Osteoblast (primary cell): ENCODE results near the gene UTS2. TPM values are rescaled to one million over a fixed set of nuclear protein-coding genes. Genes with fewer than 3 reads are reported as not detected.

ENCODE experiments used
- DNase-seq: peaks from one replicate; pipeline ENCODE4 v3.0.0; 2011; ENCODE audit warnings: low spot score, mixed read lengths; ENCODE audit not compliant: insufficient read length; ENCODE audit errors: missing footprints
- H2AFZ ChIP-seq: 2 replicates; pipeline ENCODE4 v1.6.0; 2011; ENCODE audit warnings: mild to moderate bottlenecking, low read length
- H3K27ac ChIP-seq: 2 replicates; pipeline ENCODE4 v1.5.1; 2011; ENCODE audit warnings: mild to moderate bottlenecking, low read depth, low read length, moderate library complexity
- H3K27me3 ChIP-seq: 2 replicates; pipeline ENCODE4 v1.6.0; 2012; ENCODE audit warnings: mild to moderate bottlenecking, control low read depth, inconsistent platforms, low read length, moderate library complexity; ENCODE audit not compliant: insufficient read depth
- H3K36me3 ChIP-seq: 2 replicates; pipeline ENCODE4 v1.5.1; 2011; ENCODE audit warnings: mild to moderate bottlenecking, low read length, control low read depth, moderate library complexity; ENCODE audit not compliant: insufficient read depth
- H3K4me1 ChIP-seq: 2 replicates; pipeline ENCODE4 v1.5.1; 2011; ENCODE audit warnings: mild to moderate bottlenecking, low read length, control low read depth, moderate library complexity; ENCODE audit not compliant: insufficient read depth
- H3K4me2 ChIP-seq: 2 replicates; pipeline ENCODE4 v1.6.0; 2011; ENCODE audit warnings: mild to moderate bottlenecking, low read length; ENCODE audit not compliant: insufficient read depth
- H3K4me3 ChIP-seq: fragments of 200-600 bp; sonication (generic); 3 replicates; pipeline ENCODE4 v1.5.1; 2012; ENCODE audit warnings: mild to moderate bottlenecking, low read length, inconsistent platforms; ENCODE audit not compliant: insufficient read depth
- H3K79me2 ChIP-seq: 2 replicates; pipeline ENCODE4 v1.6.0; 2012; ENCODE audit warnings: mild to moderate bottlenecking, low read length, control low read depth, inconsistent platforms; ENCODE audit not compliant: insufficient read depth
- H3K9me3 ChIP-seq: 2 replicates; pipeline ENCODE4 v1.5.1; 2011; ENCODE audit warnings: low read depth, low read length, control low read depth
- H4K20me1 ChIP-seq: 2 replicates; pipeline ENCODE4 v1.6.0; 2012; ENCODE audit warnings: mild to moderate bottlenecking, low read length, control low read depth; ENCODE audit not compliant: insufficient read depth
- total RNA-seq: library from RNA; depleted of rRNA; stranded (reverse); fragments of >200 nt; gene quantifications from 2 replicates; pipeline ENCODE4 v1.2.3, GENCODE V29; 2012
- TF ChIP-seq, protein P1 (sequence below): IDR thresholded peaks from 2 replicates; pipeline ENCODE4 v1.5.1; 2011; ENCODE audit warnings: mild to moderate bottlenecking, low read depth, low read length, moderate library complexity; ENCODE audit errors: extremely low read depth

UTS2 gene
- total RNA-seq, 1 donor, result under 0.01 TPM

DNA sequence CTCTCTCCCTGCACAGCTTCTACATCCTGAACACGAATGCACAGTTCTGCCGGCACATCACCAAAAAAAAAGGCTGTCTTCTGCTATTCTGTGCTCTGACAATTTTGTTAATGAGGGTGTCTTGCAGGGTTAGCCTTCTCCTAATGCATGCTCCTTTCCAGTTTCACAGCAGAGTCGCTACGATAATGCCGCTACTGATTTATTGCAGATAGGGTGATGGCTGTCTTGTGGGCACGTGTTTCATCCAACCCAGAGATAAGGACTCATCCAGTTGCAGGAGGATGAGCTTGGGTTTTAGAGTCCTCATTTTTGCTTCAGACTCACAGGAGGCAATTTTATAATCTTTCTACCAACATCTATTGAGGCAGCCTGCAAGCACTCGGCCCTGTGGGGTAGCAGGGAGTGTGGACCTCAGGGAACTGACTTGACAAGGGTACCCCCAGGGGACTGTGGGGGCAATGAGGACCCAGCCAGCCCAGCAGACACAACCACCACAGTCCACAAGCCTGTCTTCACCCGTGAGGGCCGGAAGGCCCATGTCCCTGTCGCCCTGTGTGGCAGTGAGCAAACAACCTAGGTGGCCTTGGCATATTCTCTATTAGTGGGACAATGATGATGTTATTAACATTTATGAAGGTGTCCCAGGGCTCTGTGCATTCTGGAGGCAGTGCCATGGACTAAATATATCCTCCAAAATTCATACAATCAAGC lies 15.4 kb upstream of the UTS2 start:
- no peak overlapping the region for H3K27ac ChIP-seq
- DNase-seq, result peak; percentile 83
- H2AFZ ChIP-seq, result no peak overlapping the region
- TF ChIP-seq, protein P1, sequence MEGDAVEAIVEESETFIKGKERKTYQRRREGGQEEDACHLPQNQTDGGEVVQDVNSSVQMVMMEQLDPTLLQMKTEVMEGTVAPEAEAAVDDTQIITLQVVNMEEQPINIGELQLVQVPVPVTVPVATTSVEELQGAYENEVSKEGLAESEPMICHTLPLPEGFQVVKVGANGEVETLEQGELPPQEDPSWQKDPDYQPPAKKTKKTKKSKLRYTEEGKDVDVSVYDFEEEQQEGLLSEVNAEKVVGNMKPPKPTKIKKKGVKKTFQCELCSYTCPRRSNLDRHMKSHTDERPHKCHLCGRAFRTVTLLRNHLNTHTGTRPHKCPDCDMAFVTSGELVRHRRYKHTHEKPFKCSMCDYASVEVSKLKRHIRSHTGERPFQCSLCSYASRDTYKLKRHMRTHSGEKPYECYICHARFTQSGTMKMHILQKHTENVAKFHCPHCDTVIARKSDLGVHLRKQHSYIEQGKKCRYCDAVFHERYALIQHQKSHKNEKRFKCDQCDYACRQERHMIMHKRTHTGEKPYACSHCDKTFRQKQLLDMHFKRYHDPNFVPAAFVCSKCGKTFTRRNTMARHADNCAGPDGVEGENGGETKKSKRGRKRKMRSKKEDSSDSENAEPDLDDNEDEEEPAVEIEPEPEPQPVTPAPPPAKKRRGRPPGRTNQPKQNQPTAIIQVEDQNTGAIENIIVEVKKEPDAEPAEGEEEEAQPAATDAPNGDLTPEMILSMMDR, result no peak
- H4K20me1 ChIP-seq, result no peaks in the 10 kb centered on the region
- H3K9me3 ChIP-seq, result no peaks in the 10 kb centered on the region
- no peaks in the 10 kb centered on the region for H3K4me1 ChIP-seq
- H3K79me2 ChIP-seq, result no peaks in the 10 kb centered on the region
- H3K36me3 ChIP-seq, result no peaks in the 10 kb centered on the region
- no peak overlapping the region for H3K4me2 ChIP-seq
- no peak overlapping the region for H3K4me3 ChIP-seq
- no peaks in the 10 kb centered on the region for H3K27me3 ChIP-seq

DNA sequence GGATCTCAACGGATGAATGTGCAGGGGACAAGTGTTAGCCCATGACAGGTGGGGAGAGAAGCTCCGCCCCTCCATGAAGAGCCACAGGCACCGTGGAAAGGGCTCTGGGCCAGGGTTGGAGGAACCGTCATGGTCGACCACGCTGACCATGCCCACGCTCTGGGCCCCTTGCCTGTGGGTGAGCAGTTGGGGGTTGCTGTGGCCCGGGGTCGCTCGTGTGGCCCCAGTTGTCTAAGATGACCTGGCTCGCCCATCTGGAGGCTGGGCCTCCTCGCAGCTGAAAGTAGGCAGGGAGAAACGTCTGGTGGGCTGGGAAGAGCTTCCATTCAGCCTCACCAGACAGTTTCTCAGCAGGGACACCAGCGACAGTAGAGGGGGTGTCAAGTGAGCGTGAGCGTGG lies 13.1 kb upstream of the UTS2 start:
- DNase-seq, result peak; percentile 34
- Histone ChIP-seq H3K36me3 (no peaks in the 10 kb centered on the region), H3K4me1 (no peaks in the 10 kb centered on the region), H3K4me3 (no peak overlapping the region), H3K27ac (no peak overlapping the region), H3K9me3 (no peaks in the 10 kb centered on the region), H2AFZ (no peak overlapping the region), H3K27me3 (no peaks in the 10 kb centered on the region), H3K79me2 (no peaks in the 10 kb centered on the region), H4K20me1 (no peaks in the 10 kb centered on the region), H3K4me2 (no peak overlapping the region)
- TF ChIP-seq, protein P1, result no peak

DNA sequence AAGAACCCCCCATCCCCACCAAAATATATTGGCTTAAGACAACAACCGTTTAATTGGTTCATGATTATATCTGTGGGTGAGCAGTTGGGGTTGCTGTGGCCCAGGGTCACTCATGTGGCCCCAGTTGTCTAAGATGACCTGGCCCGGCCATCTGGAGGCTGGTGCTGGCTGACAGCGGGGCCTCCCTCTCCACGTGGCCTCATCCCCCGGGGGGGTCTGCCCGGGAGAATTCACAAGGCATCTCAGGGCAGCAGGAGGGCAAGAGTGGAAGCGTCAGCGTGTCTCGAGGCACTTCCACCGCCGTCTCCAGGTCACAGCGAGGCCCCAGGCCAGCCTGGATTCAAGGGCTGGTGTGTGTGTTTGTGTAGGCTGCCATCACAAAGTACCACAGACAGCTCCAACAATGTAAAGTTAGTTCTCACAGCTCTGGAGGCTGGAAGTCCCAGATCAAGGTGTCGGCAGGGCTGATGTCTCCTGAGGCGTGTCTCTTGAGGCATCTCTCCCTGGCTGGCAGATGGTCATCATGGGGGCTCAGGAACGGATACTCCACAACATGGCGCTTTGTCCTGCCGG lies 11.0 kb upstream of the UTS2 start:
- no peaks in the 10 kb centered on the region for H3K9me3 ChIP-seq
- no peak overlapping the region for H3K4me2 ChIP-seq
- H3K36me3 ChIP-seq, result no peaks in the 10 kb centered on the region
- no peaks in the 10 kb centered on the region for H3K79me2 ChIP-seq
- TF ChIP-seq, protein P1, result no peak
- H3K27ac ChIP-seq, result no peak overlapping the region
- no peaks in the 10 kb centered on the region for H3K27me3 ChIP-seq
- no peak overlapping the region for H2AFZ ChIP-seq
- H3K4me3 ChIP-seq, result no peak overlapping the region
- no peaks in the 10 kb centered on the region for H4K20me1 ChIP-seq
- no peaks in the 10 kb centered on the region for H3K4me1 ChIP-seq
- peak; percentile 11 for DNase-seq

DNA sequence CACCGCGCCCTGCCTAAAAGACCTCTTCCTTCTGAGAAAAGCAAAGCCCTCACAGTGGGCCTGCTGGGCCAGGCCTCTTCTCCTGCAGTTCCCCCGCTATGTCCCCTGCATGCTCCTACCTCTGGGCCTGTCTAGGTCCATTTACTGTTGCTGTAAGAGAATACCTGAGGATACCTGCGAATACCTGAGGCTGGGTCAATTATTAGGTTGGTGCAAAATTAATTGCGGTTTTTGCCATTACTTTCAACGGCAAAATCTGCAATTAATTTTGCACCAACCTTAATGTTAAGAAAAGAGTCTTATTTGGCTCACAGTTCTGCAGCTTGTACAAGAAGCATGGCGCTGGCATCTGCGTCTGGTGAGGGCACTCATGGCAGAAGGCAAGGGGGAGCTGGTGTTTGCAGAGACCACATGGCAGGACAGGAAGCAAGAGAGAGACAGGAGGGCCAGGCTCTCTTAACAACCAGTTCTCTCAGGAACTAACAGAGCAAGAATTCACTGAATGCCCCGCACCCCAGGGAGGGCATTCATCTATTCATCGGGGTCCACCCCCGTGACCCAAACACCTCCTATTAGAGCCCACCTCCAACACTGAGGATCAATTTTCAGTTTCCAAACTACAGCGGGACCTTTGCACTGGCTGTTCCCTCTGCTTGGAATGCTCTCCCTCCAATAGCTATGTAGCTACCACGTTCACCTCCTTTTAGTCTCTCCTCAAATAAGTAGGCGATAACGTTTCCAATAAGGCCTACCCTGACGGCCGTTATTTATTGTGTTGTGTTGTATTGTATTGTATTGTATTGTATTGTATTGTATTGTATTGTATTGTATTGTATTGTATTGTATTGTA lies 9.6 kb upstream of the UTS2 start:
- no peaks in the 10 kb centered on the region for H3K79me2 ChIP-seq
- TF ChIP-seq, protein P1, result no peak
- no peaks in the 10 kb centered on the region for H3K4me1 ChIP-seq
- DNase-seq, result peak; percentile 73
- H3K27me3 ChIP-seq, result no peaks in the 10 kb centered on the region
- H3K4me2 ChIP-seq, result no peak overlapping the region
- no peak overlapping the region for H3K27ac ChIP-seq
- H3K9me3 ChIP-seq, result no peaks in the 10 kb centered on the region
- no peak overlapping the region for H2AFZ ChIP-seq
- no peaks in the 10 kb centered on the region for H3K36me3 ChIP-seq
- no peak overlapping the region for H3K4me3 ChIP-seq
- H4K20me1 ChIP-seq, result no peaks in the 10 kb centered on the region
